ENCODE results near the gene SP5. TPM values are rescaled to one million over a fixed set of nuclear protein-coding genes. Genes with fewer than 3 reads are reported as not detected.

Gene SP5
- total RNA-seq, result not detected in 2 replicates

GRCh38 chr2:170715062-170715931 lies at the start of gene SP5:
TSS of gene SP5 (plus strand) at chr2:170715337. CDS start at chr2:170715513, 176 bp downstream.

Other genes with a start within 250 kb of the SP5 start
- gene ERICH2, start 55.0 kb downstream of the SP5 start, total RNA-seq, result 1.2 TPM in 1 of 2 replicates, not detected in the other
- gene GAD1, start 101.5 kb downstream of the SP5 start, total RNA-seq, result under 0.01 and 0.09 TPM in 2 replicates
- gene GORASP2, start 213.9 kb downstream of the SP5 start, total RNA-seq, result 19.3 and 24.1 TPM in 2 replicates

All from bronchial smooth muscle cell (primary cell).